Smooth muscle cell (in vitro differentiated cells): Measurements from ENCODE around the gene MYT1. TPM values are rescaled to one million over a fixed set of nuclear protein-coding genes. Genes with fewer than 3 reads are reported as not detected.

Experiments
- DNase-seq: peaks from one replicate; lab custom pipeline; 2025; ENCODE audit not compliant: unreplicated experiment; lab: John Stamatoyannopoulos, UW
- H2AFZ ChIP-seq: fragments of 200-600 bp; sonication (generic); 2 replicates; pipeline ENCODE4 v1.6.0; 2016; ENCODE audit warnings: antibody characterized with exemption, low read depth, mild to moderate bottlenecking
- H3F3A ChIP-seq: fragments of 200-600 bp; sonication (generic); 2 replicates; pipeline ENCODE4 v1.6.0; 2017; ENCODE audit warnings: antibody characterized with exemption, low read depth
- H3K27ac ChIP-seq: fragments of 200-600 bp; sonication (generic); 2 replicates; pipeline ENCODE4 v1.5.1; 2016; ENCODE audit warnings: low read depth, mild to moderate bottlenecking
- H3K27me3 ChIP-seq: fragments of 200-600 bp; sonication (generic); 2 replicates; pipeline ENCODE4 v1.6.1; 2016; ENCODE audit warnings: low read depth, mild to moderate bottlenecking
- H3K36me3 ChIP-seq: fragments of 200-600 bp; sonication (generic); 2 replicates; pipeline ENCODE4 v1.5.1; 2016; ENCODE audit warnings: low read depth
- H3K4me1 ChIP-seq: fragments of 200-600 bp; sonication (generic); 2 replicates; pipeline ENCODE4 v1.5.1; 2016; ENCODE audit warnings: low read depth
- H3K4me2 ChIP-seq: fragments of 200-600 bp; sonication (generic); 2 replicates; pipeline ENCODE4 v1.6.0; 2016; ENCODE audit warnings: mild to moderate bottlenecking
- H3K4me3 ChIP-seq: fragments of 200-600 bp; sonication (generic); 2 replicates; pipeline ENCODE4 v1.5.1; 2016; ENCODE audit warnings: mild to moderate bottlenecking
- H3K79me2 ChIP-seq: fragments of 200-600 bp; sonication (generic); 2 replicates; pipeline ENCODE4 v1.6.0; 2016; ENCODE audit warnings: low read depth, mild to moderate bottlenecking
- H3K9ac ChIP-seq: fragments of 200-600 bp; sonication (generic); 2 replicates; pipeline ENCODE4 v1.6.0; 2016; ENCODE audit warnings: low read depth
- H3K9me3 ChIP-seq: fragments of 200-600 bp; sonication (generic); replicated peaks from 2 replicates; pipeline ENCODE4 v1.5.1; 2016; ENCODE audit warnings: low read depth
- H4K20me1 ChIP-seq: fragments of 200-600 bp; sonication (generic); 2 replicates; pipeline ENCODE4 v1.6.0; 2016; ENCODE audit warnings: low read depth
- CTCF ChIP-seq: fragments of 200-600 bp; sonication (generic); IDR thresholded peaks from 2 replicates; pipeline ENCODE4 v1.5.1; 2017; ENCODE audit warnings: borderline replicate concordance, mild to moderate bottlenecking, antibody characterized with exemption; ENCODE audit not compliant: insufficient read depth, poor library complexity, severe bottlenecking
- WGBS: methylation state at CpG from one replicate; pipeline ENCODE4 v1.1.7; 2016; ENCODE audit warnings: low lambda C conversion rate; 5-methylcytosine and 5-hydroxymethylcytosine counted together
- polyA plus RNA-seq: library from polyadenylated mRNA; unstranded; fragments of >200 nt; fragmentation: Nextera tagmentation; extraction: Ambion mirVana; gene quantifications from 2 replicates; pipeline ENCODE4 v1.2.1, GENCODE V29; 2016
- total RNA-seq: library from RNA; depleted of rRNA; stranded (reverse); fragments of >200 nt; gene quantifications from 2 replicates; pipeline ENCODE4 v1.2.3, GENCODE V29; 2014

MYT1 gene
- total and polyA plus RNA-seq, 2 experiments from 2014 or later: 0.09 TPM; not detected in 1

GRCh38 chr20:64188091-64188490 lies 23.8 kb downstream of the MYT1 start:
- H3K4me3 ChIP-seq: no peak overlapping the region
- H3K27me3 ChIP-seq: no peaks in the 10 kb centered on the region
- peaks cover 8% of the 10 kb centered on the region for H3K4me1 ChIP-seq
- H3F3A ChIP-seq: no peaks in the 10 kb centered on the region
- no peak overlapping the region for H3K4me2 ChIP-seq
- H4K20me1 ChIP-seq: no peaks in the 10 kb centered on the region
- H3K9me3 ChIP-seq: no peaks in the 10 kb centered on the region
- no peak for TF ChIP-seq CTCF
- 87% methylated on average over 4 of the region's 4 CpGs for WGBS
- H3K27ac ChIP-seq: no peak overlapping the region
- DNase-seq: no peak
- H3K36me3 ChIP-seq: no peaks in the 10 kb centered on the region
- no peaks in the 10 kb centered on the region for H3K79me2 ChIP-seq
- no peak overlapping the region for H2AFZ ChIP-seq
- no peak overlapping the region for H3K9ac ChIP-seq

- Histone ChIP-seq H3K4me1 (peaks cover 8% of the 10 kb centered on the region), H4K20me1 (no peaks in the 10 kb centered on the region), H3K27me3 (no peaks in the 10 kb centered on the region), H3K9me3 (no peaks in the 10 kb centered on the region), H3K79me2 (no peaks in the 10 kb centered on the region), H3K27ac (no peak overlapping the region), H3K4me3 (no peak overlapping the region), H3F3A (no peaks in the 10 kb centered on the region), H2AFZ (no peak overlapping the region), H3K4me2 (no peak overlapping the region), H3K9ac (no peak overlapping the region), H3K36me3 (no peaks in the 10 kb centered on the region)
- no peak for TF ChIP-seq CTCF
- WGBS: 47% methylated on average over 21 of the region's 21 CpGs
- no peak for DNase-seq
These were observed 24.7 kb downstream of the MYT1 start for GRCh38 chr20:64188682-64189529.

GRCh38 chr20:64189530-64189966 lies 25.3 kb downstream of the MYT1 start:
- 52% methylated on average over 5 of the region's 5 CpGs for WGBS

More at GRCh38 chr20:64189530-64189966, 25.3 kb downstream of the MYT1 start:
- TF ChIP-seq CTCF: no peak
- DNase-seq: no peak
- no peak overlapping the region for H3K4me3 ChIP-seq
- no peaks in the 10 kb centered on the region for H3F3A ChIP-seq
- H3K4me2 ChIP-seq: no peak overlapping the region
- H2AFZ ChIP-seq: no peak overlapping the region
- no peaks in the 10 kb centered on the region for H3K9me3 ChIP-seq
- H4K20me1 ChIP-seq: no peaks in the 10 kb centered on the region
- no peaks in the 10 kb centered on the region for H3K27me3 ChIP-seq
- H3K27ac ChIP-seq: no peak overlapping the region
- peaks cover 8% of the 10 kb centered on the region for H3K4me1 ChIP-seq
- H3K9ac ChIP-seq: no peak overlapping the region
- no peaks in the 10 kb centered on the region for H3K79me2 ChIP-seq
- no peaks in the 10 kb centered on the region for H3K36me3 ChIP-seq
